Measurements from ENCODE around the gene CCNI.

DNA sequence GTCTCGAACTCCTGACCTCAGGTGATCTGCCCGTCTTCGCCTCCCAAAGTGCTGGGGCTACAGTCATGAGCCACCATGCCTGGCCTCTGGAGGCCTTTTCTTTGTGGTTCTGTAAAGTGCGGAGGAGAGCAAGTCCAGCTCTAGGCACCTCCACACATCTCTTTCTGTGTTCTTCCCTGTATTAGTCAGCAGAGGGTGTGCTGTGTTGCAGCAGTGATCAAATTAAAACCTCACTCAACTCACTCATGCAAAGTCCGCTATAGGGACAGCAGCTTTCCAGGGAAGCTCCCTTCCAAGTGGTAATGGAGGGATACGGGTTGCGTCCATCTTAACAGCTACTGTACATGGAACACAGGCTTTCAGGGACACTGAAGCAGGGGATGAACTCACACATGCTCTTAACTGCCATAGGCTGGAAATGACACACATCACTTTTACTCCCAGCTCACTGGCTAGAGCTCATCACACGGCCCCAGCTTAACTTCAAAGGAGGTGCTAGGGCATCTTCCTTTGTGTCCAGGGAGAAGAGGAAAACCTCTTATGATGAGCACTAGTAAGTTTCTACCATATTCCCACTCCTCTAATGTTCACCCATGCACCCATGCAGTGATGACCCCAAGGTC lies 45.2 kb upstream of the CCNI start:
- TF ChIP-seq POLR2A (IDR thresholded peaks at IDR 0.05; ENCODE audit: low read length), result no peak
- no peak for TF ChIP-seq GATA1 (IDR thresholded peaks at IDR 0.05; ENCODE audit: low read depth, low read length)

Data from erythroblast (primary cell).